A673 (cell line): Measurements from ENCODE around the gene BCAN.

Source experiments
- CTCF ChIP-seq: fragments of 300-800, 200-600 bp; sonication (generic); conservative IDR thresholded peaks from 2 replicates; pipeline ENCODE4 v1.5.1; 2017; ENCODE audit warnings: low read depth, mild to moderate bottlenecking, antibody characterized with exemption, low read length, moderate library complexity, mixed read lengths
- EZH2 ChIP-seq: fragments of 200-600 bp; sonication (generic); IDR thresholded peaks from 2 replicates; pipeline ENCODE4 v1.6.1; 2017; ENCODE audit warnings: borderline replicate concordance, low read depth, mild to moderate bottlenecking, mixed read lengths, antibody characterized with exemption, low read length; ENCODE audit not compliant: poor library complexity, severe bottlenecking

- TF ChIP-seq EZH2 (no peak), CTCF (no peak)
These were observed 39.5 kb downstream of the BCAN start for GRCh38 chr1:156681196-156681960.
